ENCODE results near the gene CDC42.
A peak's percentile ranks its signal among the peaks of the same experiment; 100 is the strongest.

The CDC42 gene

DNA sequence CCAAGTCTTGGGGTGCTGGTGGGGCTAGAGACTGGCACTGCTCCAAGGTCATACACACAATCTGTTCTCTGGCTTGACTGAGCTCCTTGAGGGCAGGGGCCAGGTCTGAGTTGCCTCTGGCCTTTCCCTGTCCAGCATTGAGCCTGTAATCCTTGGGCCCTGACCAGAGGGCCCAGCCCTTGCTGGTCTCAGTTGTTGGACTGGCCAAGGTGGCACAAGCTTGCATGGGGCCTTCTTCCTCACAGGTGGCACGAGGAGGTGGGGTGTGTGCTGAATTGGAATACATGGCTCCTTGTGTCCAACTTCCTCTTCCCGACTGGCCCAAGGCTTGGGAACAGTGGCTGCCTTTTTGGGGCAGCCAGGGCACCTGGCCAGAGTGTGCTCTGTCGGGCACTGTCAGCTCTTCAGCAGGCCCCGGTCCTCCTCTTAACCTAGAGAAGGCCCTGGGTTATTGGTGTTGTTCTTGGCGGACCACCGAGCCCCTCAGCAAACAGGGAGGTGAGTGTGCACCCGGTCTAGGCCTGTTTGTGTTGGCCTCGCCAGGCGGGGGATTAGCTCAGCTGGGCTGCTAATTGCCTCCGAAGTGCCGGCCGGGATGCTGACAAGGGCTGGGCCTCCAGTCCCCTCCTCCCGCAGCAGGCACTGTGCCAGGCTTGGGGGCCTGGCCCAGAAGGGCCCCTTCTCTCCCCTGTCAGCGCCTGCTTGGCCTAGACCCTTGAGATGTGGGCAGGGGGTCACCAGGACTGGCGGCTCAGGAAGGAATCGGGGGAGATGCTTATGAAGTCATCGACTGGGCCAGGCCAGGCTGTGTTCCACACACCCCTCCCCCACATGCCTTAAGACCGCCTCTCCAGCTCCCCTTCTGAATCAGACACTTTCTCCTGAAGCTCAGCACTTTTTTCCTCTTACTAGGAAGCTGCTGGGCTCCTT, 61.8 kb downstream of the CDC42 start:
- Histone ChIP-seq H3K4me3 (ENCODE audit: low read length) (no peak overlapping the region), H3K36me3 (replicated peaks; ENCODE audit: low read depth, low read length) (peaks cover 2% of the 10 kb centered on the region), H3K27me3 (ENCODE audit: low read depth, low read length) (no peaks in the 10 kb centered on the region), H3K9me3 (ENCODE audit: insufficient read depth, low read length) (no peaks in the 10 kb centered on the region), H2AFZ (ENCODE audit: low read depth, low read length) (no peak overlapping the region), H3K9ac (ENCODE audit: low read length) (no peak overlapping the region), H3K4me1 (ENCODE audit: low read length) (peaks cover 50% of the 10 kb centered on the region), H4K20me1 (ENCODE audit: insufficient read depth, low read length) (peaks cover 66% of the 10 kb centered on the region), H3K27ac (ENCODE audit: low read length) (no peak overlapping the region), H3K79me2 (ENCODE audit: low read length) (no peaks in the 10 kb centered on the region), H3K4me2 (ENCODE audit: low read length) (no peak overlapping the region; the same call in 1 of the 2 replicates)
- TF ChIP-seq CTCF (IDR thresholded peaks at IDR 0.05; ENCODE audit: low read depth, low read length) (no peak), EZH2phosphoT487 (IDR thresholded peaks at IDR 0.05; ENCODE audit: low read depth) (no peak)

DNA sequence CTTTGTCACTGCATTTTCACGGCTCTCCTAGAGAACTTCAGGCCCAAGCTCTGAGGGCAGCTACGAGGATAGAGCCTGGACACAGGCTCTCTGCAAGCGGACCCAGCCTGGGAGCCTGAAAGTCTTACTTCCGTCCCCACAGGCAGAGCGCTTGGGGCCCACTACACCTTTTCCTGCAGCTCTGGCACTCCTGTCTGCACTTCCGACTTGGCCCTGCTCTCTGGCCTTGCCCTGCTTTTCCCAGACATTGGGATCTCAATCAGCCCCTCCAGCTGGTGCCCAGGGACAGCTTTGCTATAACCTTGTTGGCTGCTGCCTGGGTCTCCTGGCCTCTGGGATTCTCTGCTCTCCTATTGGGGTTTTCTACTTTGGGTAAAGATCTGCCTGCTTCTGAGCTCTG, 62.8 kb downstream of the CDC42 start:
- Histone ChIP-seq H3K27ac (ENCODE audit: low read length) (no peak overlapping the region), H3K9me3 (ENCODE audit: insufficient read depth, low read length) (no peaks in the 10 kb centered on the region), H3K9ac (ENCODE audit: low read length) (no peak overlapping the region), H3K4me3 (ENCODE audit: low read length) (no peak overlapping the region), H2AFZ (ENCODE audit: low read depth, low read length) (no peak overlapping the region), H3K4me2 (ENCODE audit: low read length) (peak overlapping the region; percentile 8; the same call in 1 of the 2 replicates), H3K36me3 (replicated peaks; ENCODE audit: low read depth, low read length) (peaks cover 6% of the 10 kb centered on the region), H4K20me1 (ENCODE audit: insufficient read depth, low read length) (peaks cover 76% of the 10 kb centered on the region), H3K4me1 (ENCODE audit: low read length) (peaks cover 54% of the 10 kb centered on the region), H3K79me2 (ENCODE audit: low read length) (no peaks in the 10 kb centered on the region), H3K27me3 (ENCODE audit: low read depth, low read length) (no peaks in the 10 kb centered on the region)
- TF ChIP-seq EZH2phosphoT487 (IDR thresholded peaks at IDR 0.05; ENCODE audit: low read depth) (no peak), CTCF (IDR thresholded peaks at IDR 0.05; ENCODE audit: low read depth, low read length) (no peak)

DNA sequence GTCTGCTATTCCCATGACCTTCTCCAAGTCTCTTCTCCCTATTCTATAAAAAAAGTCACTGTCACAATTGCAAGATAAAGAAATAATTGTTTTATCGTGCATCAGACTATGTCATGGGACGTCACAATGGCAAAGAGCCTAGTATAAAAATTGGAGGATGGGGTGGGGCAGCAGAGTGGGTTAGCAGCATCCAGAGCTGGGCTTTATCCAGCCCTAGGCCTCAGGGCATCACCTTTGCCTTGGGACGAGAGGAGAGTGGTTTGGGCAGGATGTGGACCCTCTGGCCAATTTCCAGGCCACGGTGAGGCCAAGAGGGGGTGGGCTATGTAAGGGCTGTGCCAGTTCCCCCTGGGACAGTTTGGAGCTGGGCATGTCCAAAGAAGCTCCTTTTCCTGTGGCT, 64.7 kb downstream of the CDC42 start:
- Histone ChIP-seq H3K9me3 (ENCODE audit: insufficient read depth, low read length) (no peaks in the 10 kb centered on the region), H3K79me2 (ENCODE audit: low read length) (no peaks in the 10 kb centered on the region), H3K36me3 (replicated peaks; ENCODE audit: low read depth, low read length) (peaks cover 9% of the 10 kb centered on the region), H3K9ac (ENCODE audit: low read length) (no peak overlapping the region), H3K4me1 (ENCODE audit: low read length) (peaks cover 54% of the 10 kb centered on the region), H3K27ac (ENCODE audit: low read length) (no peak overlapping the region), H3K4me3 (ENCODE audit: low read length) (no peak overlapping the region), H3K4me2 (ENCODE audit: low read length) (no peak overlapping the region), H3K27me3 (ENCODE audit: low read depth, low read length) (no peaks in the 10 kb centered on the region), H2AFZ (ENCODE audit: low read depth, low read length) (no peak overlapping the region), H4K20me1 (ENCODE audit: insufficient read depth, low read length) (peaks cover 68% of the 10 kb centered on the region)
- no peak for TF ChIP-seq EZH2phosphoT487 (IDR thresholded peaks at IDR 0.05; ENCODE audit: low read depth)
- no peak for TF ChIP-seq CTCF (IDR thresholded peaks at IDR 0.05; ENCODE audit: low read depth, low read length)

GRCh38 chr1:22117851-22118250, 65.3 kb downstream of the CDC42 start:
- H3K79me2 ChIP-seq (ENCODE audit: low read length): no peaks in the 10 kb centered on the region

More at GRCh38 chr1:22117851-22118250, 65.3 kb downstream of the CDC42 start:
- Histone ChIP-seq H3K4me2 (ENCODE audit: low read length) (0 out of 2 replicates have a peak overlapping the region, but pooled peaks have one; percentile 15), H3K4me1 (ENCODE audit: low read length) (peaks cover 54% of the 10 kb centered on the region), H3K4me3 (ENCODE audit: low read length) (no peak overlapping the region), H3K9me3 (ENCODE audit: insufficient read depth, low read length) (no peaks in the 10 kb centered on the region), H2AFZ (ENCODE audit: low read depth, low read length) (no peak overlapping the region), H3K9ac (ENCODE audit: low read length) (no peak overlapping the region), H4K20me1 (ENCODE audit: insufficient read depth, low read length) (peaks cover 64% of the 10 kb centered on the region), H3K27ac (ENCODE audit: low read length) (no peak overlapping the region), H3K36me3 (replicated peaks; ENCODE audit: low read depth, low read length) (peaks cover 9% of the 10 kb centered on the region), H3K27me3 (ENCODE audit: low read depth, low read length) (no peaks in the 10 kb centered on the region)
- TF ChIP-seq CTCF (IDR thresholded peaks at IDR 0.05; ENCODE audit: low read depth, low read length) (no peak), EZH2phosphoT487 (IDR thresholded peaks at IDR 0.05; ENCODE audit: low read depth) (no peak)

Data from OCI-LY3 (cell line).